Pons (tissue), 1 donor: ENCODE measurements around the gene STXBP1.

Experiments
- DNase-seq: peaks from one replicate; pipeline ENCODE4 v3.0.0-alpha.2; 2016; ENCODE audit warnings: low spot score

The STXBP1 gene

DNA sequence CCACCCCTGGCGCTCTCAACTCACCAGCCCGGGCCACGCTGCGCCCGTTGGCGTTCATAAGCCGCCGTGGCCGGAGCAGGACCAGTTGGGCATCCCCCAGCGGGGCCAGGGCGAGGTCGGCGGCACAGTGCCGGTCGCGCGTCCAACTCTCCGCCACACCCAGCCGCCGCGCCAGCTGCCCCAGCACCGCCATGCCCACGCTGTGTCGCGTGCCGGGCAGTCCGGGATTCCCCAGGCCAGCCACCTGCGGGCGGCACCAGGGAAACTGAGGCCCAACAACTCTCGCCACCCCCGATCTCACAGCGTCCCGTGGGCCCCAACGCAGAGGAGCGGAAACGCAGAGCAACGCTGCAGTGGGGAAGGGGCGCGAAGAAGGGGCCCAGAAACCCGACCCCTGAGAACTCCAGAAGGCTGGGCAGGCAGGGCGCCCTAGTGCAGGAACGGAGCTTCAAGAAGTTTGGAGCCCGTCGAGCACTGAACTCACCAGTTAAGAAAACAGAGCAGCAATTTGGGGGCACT is 102.9 kb downstream of the STXBP1 start:
- no peak for DNase-seq

- peak; percentile 95 for DNase-seq
These were observed 103.6 kb downstream of the STXBP1 start, which contains the start of the genes PTRH1 and TTC16 for GRCh38 chr9:127715470-127716337. TSS of gene PTRH1 (minus strand) at chr9:127715663. CDS start at chr9:127715639, 24 bp downstream. TSS of gene TTC16 (plus strand) at chr9:127716079. CDS start at chr9:127716146, 67 bp downstream.

DNA sequence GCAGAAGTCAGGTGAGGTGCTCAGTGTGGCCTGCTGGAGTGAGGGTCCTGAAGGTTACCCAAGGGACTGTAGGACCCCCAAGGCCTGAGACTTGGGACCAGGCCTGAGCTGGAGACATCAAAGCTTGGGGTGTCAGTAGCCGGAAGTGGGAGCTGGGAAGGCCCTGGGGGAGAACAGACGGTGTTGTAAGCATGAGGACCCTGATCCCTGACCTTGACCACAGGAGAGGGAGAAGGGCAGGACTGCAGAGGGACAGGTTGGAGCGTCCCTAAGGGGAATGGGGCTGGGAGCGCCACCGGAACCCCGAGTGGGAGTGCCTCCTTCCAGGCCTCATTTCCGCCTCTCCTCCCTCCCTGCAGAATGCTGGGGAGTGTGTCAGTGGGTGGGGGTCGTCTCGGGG is 104.3 kb downstream of the STXBP1 start:
- no peak for DNase-seq

GRCh38 chr9:127717766-127718165 is 105.7 kb downstream of the STXBP1 start:
- peak; percentile 25 for DNase-seq

DNA sequence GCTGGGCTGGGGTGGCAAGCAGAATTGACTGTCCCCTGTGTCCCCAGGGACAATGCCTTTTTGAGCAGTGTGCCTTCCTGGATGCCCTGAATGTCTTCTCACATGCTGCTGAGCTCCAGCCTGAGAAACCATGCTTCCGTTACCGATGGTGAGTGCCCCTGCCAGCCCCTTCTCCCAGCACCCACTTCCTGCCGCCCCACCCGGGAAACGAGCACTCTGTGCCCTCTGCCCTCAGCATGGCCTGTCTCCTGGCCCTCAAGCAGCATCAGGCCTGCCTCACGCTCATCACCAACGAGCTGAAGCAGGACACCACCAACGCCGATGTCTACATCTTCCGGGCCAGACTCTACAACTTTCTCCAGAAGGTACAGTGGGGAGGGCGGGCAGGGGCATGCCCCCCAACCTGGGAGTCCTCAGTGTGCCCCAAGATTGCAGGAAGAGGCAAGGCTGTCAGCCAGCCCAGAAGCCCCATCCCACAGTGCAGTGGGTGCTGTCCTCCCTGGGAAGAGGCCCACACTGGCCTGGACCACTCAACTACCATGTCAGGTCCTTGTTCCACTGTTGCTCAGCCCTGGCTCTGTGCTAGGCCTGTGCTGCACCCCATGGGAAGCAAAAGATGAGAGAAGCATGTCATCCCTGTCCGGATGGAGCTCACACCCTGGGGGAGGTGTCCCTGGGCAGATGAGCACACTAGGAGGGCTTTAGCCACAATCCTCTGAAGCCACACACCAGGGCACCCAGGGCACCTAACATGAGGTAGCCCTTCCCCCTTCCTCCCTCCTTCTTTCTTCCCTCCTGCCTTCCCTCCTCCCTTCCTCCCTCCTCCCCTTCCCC is 108.2 kb downstream of the STXBP1 start:
- no peak for DNase-seq

DNA sequence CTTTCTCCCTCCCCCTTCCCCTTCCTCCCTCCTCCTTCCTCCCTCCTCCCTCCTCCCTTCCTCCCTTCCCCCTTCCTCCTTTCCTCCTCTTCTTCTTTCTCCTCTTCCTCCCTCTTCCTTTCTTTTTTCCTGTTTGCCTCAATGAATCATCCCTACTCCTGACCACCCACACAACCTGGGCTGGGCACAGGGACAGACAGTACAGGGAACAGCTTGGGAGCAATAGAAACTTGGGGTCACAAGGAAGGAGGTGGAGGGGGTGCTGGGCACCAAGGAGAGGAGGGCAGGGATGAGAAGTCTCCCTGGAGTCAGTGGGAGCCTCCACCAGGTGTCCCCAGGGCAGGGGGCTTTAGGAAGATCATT is 108.8 kb downstream of the STXBP1 start:
- no peak for DNase-seq

GRCh38 chr9:127721391-127721821 is 109.3 kb downstream of the STXBP1 start:
- no peak for DNase-seq

- no peak for DNase-seq
These were observed 110.1 kb downstream of the STXBP1 start for GRCh38 chr9:127722055-127722745.

DNA sequence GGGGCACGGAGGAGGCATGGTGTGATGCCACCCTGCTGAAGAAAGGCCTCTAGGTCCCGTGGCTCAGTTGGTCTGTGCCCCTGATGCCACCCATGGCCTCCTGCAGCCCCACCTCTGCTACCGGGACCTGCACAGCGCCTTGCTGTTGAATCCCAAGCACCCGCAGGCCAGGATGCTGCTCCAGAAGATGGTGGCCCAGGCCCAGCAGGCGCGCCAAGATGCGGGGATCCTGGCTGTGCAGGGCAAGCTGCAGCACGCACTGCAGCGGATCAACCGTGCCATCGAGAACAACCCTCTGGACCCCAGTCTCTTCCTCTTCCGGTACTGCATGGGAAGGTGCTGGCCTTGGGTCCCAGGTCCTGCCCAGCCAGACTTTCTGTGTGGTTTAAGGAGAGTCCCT is 110.9 kb downstream of the STXBP1 start:
- no peak for DNase-seq

GRCh38 chr9:127723444-127723843 is 111.4 kb downstream of the STXBP1 start:
- DNase-seq, result no peak

GRCh38 chr9:127724012-127724411 is 111.9 kb downstream of the STXBP1 start:
- DNase-seq, result no peak

DNA sequence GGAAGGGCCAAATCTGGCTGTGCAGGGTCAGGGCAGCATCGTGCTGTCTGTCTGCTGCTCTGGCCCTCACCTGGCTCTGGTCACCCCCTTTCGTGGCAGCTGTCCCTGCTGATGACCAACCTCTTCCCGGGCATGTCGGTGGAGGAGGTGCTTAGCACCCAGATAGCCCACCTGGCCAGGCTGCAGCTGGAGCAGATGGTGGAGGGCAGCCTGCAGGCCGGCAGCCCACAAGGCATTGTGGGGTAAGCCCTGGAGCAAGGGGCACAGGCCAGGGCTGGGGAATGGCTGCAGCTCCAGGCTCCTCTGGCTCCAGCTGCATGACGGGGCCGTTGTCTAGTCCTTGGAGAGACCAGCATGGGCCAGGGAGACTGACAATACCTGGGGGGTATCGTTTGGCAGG is 114.8 kb downstream of the STXBP1 start:
- DNase-seq, result no peak

GRCh38 chr9:127728808-127729207 is 116.7 kb downstream of the STXBP1 start:
- no peak for DNase-seq

DNA sequence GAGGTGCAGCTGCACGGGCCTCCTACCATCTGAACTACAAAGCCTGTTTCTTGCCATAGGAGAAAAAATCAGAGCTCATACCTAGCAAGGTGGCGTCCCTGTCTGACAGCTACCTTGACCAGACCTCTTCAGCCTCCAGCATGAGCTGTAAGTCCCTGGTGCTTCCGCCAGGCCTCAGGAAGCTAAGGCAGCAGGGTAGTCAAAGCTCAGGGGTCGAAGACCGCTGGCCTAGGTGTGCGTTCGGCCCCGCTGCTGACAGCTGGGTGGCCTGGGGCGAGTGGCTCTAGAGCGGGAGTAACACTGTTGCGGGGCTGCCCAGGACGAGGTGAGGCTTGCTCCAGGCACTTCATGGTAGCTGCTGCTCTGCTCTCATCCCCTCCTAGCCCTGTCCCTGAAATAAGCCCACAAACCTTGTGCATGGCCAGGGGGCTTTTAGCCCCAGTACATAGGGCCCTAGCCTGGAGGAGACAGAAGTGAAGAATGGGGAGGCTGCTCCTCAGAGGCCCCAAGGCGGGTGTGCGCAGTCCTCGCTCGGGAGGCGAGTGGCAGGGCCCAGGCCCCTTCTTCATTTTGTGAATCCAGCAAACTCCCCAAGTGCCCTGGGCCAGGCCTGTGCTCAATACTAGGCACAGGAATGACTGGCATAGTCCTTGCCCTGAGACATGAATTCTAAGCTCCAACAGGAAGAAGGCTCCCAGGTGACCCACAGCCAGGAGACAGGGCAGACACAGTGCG is 117.6 kb downstream of the STXBP1 start:
- DNase-seq, result no peak

DNA sequence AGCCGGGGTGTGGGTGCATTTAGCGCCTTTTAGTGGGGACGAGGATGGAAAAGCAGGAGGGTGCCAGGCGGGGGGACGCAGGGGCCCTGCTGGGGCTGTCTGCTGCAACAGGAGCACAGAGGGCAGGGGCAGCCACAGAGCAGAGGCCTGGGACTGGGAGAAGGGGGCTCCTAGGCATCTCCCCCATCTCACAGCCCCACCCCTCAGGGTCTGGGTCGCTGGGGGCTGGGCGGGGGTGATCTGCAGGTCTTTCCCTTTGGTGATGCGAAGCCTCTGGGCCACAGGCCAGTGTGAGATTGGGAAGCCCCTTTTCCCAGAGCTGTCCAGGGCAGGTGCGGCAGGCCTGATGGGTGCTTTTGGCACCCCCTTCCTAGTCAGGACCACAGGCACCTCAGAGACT is 118.2 kb downstream of the STXBP1 start:
- DNase-seq, result no peak

- no peak for DNase-seq
These were observed 118.8 kb downstream of the STXBP1 start for GRCh38 chr9:127730799-127731410.

DNA sequence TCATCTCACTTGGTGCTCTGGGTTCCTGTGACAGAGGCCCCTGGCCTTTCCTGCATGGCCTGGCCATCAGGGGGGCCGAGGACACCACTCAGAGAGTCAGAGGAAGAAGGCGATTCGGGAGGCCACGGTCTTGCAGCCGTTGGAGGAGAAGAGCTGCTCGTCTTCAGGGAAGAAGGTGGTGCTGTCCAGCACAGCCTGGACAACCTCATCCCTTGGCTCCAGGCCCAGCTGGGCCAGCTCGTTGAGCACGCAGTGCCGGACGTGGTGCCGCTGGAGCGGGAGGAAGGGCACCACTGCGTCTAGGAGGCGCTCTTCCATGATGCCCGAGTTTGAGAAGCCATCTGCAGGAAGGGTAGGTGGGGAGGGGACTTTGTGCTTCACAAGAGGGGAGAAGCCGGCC is 119.9 kb downstream of the STXBP1 start:
- no peak for DNase-seq

DNA sequence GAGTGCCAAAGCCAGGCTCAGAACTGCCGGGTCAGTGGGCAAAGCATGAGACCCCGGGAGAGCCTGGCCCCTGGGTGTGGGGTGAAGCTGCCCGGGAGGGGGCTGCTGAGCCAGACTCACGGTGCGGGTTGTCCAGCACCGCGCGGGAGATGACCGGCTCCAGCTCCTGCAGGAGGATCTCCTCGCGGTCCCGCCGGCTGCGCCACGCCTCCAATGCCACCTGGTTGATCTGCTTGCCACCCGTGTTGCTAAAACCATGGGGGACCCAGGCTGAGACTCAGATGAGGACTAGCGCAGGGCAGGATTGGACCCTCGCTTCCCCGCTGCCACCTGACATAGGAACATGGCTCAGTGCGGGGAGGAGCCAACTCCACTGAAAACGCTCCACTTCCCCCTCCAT is 120.4 kb downstream of the STXBP1 start:
- no peak for DNase-seq

GRCh38 chr9:127733614-127734013 is 121.5 kb downstream of the STXBP1 start:
- DNase-seq, result no peak

DNA sequence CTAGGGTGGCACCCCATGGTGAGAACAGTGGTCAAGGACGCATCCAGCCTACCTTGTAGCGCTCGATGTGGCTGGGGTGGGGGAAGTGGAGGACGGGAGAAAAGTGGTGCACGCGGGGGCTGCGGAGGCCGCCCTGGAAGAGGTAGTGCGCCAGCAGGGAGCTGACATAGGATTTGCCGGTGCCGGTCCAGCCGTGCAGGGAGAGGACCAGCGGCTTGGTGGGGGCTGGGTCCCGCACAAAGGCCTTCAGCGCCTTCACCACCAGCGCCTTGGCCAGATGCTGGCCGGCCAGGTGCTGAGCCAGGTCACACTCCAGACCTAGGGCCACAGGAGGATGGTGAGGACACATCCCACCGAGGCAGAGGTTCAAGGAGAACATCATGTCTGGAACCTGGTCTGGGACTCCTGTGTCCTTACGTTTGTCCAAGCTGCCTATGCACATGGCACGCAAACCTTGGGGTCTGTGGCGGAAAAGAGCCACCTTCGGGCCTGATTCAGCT is 122.2 kb downstream of the STXBP1 start:
- no peak for DNase-seq
